Thyroid gland (tissue), 4 donors: ENCODE results near the gene NKX2-2.

Source experiments
- POLR2A ChIP-seq, 2 donors: fragments of 450-650 bp; IDR thresholded peaks; one replicate each; pipeline ENCODE4 v1.6.1; 2017; ENCODE audit warnings: antibody characterized with exemption in 2 of 2, mild to moderate bottlenecking in 2 of 2, moderate library complexity in 1 of 2
- TF ChIP-seq, protein P1 (sequence below), 6 experiments: fragments of 200-600 bp in 3 of 6; fragments of 450-650 bp in 3 of 6; sonication (generic) in 3 of 6; IDR thresholded peaks; one replicate each; pipeline ENCODE4 v1.5.1; 2016 to 2019; ENCODE audit warnings: antibody characterized with exemption in 6 of 6, mild to moderate bottlenecking in 2 of 6, inconsistent platforms in 1 of 6, moderate library complexity in 1 of 6

DNA sequence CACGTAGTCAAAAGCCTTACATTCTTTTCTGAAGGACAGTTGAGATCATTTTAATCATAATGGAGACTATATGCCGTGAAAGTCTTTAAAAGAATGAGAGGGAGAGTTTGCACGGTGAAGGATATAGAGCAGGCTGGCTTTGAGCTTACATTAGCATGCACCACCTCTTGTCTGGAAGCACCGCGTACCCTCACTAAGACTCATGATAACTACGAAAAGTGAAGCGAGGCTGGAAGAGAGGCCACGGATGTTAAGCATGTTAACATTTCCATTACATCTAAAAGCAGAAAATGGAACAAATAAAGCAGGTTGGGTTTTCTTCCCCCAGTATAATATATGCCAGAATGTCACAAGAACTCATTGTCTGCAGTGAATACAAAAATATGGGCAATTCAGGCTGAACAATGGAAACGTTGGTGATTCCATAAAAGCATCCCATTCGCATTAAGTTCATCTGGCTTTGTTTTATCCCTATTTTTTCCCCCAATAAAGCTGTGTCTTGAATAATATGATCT, 40.6 kb upstream of the NKX2-2 start:
- TF ChIP-seq, protein P1, sequence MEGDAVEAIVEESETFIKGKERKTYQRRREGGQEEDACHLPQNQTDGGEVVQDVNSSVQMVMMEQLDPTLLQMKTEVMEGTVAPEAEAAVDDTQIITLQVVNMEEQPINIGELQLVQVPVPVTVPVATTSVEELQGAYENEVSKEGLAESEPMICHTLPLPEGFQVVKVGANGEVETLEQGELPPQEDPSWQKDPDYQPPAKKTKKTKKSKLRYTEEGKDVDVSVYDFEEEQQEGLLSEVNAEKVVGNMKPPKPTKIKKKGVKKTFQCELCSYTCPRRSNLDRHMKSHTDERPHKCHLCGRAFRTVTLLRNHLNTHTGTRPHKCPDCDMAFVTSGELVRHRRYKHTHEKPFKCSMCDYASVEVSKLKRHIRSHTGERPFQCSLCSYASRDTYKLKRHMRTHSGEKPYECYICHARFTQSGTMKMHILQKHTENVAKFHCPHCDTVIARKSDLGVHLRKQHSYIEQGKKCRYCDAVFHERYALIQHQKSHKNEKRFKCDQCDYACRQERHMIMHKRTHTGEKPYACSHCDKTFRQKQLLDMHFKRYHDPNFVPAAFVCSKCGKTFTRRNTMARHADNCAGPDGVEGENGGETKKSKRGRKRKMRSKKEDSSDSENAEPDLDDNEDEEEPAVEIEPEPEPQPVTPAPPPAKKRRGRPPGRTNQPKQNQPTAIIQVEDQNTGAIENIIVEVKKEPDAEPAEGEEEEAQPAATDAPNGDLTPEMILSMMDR (IDR thresholded peaks at IDR 0.05) = no peak
- no peak for TF ChIP-seq POLR2A (IDR thresholded peaks at IDR 0.05)
